Measurements from ENCODE around the gene FARS2.

- TF ChIP-seq PCBP2 (IDR thresholded peaks at IDR 0.05; ENCODE audit: low read depth, low read length, poor library complexity, severe bottlenecking) (no peak), FOS (IDR thresholded peaks at IDR 0.05; ENCODE audit: extremely low read depth, insufficient read length) (no peak), ATF3 (IDR thresholded peaks at IDR 0.05) (no peak), ATF3 (CRISPR knock-in tag; conservative IDR thresholded peaks at IDR 0.05) (no peak)
Measured at GRCh38 chr6:5326022-5326641, 64.8 kb downstream of the FARS2 start.
